ENCODE measurements around the gene PHKA1. TPM values are rescaled to one million over a fixed set of nuclear protein-coding genes. Genes with fewer than 3 reads are reported as not detected.
A peak's percentile ranks its signal among the peaks of the same experiment; 100 is the strongest.

Gene PHKA1
- total RNA-seq, 1 donor = 8.6 TPM

DNA sequence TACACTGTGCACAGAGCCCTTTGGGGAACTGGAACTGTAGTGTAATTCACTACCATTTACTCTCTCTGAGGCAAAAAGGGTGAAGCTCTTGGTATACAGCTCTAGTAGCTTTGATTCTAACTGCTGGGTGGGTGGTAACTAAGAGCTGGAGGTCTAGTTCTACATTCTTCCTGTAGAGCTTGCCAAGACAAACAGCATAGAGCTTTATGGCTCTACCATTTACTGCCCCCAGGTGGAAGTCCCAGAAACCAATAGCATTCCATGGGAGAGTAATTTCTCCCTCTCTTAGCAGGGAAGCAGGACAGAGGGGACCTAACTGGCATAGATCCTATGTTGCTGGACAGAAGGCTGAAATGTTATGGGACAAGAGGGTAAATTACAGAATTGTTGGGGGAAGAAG lies 168.1 kb downstream of the PHKA1 start:
- TF ChIP-seq, protein P1, sequence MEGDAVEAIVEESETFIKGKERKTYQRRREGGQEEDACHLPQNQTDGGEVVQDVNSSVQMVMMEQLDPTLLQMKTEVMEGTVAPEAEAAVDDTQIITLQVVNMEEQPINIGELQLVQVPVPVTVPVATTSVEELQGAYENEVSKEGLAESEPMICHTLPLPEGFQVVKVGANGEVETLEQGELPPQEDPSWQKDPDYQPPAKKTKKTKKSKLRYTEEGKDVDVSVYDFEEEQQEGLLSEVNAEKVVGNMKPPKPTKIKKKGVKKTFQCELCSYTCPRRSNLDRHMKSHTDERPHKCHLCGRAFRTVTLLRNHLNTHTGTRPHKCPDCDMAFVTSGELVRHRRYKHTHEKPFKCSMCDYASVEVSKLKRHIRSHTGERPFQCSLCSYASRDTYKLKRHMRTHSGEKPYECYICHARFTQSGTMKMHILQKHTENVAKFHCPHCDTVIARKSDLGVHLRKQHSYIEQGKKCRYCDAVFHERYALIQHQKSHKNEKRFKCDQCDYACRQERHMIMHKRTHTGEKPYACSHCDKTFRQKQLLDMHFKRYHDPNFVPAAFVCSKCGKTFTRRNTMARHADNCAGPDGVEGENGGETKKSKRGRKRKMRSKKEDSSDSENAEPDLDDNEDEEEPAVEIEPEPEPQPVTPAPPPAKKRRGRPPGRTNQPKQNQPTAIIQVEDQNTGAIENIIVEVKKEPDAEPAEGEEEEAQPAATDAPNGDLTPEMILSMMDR (IDR thresholded peaks at IDR 0.05; ENCODE audit: insufficient read depth, low read depth, low read length) = no peak
- DNase-seq (ENCODE audit: low read depth) = no peak
- no peak overlapping the region for H3K4me3 ChIP-seq (ENCODE audit: low read depth, low read length)

GRCh38 chrX:72540318-72540717 lies 173.8 kb downstream of the PHKA1 start:
- peak; percentile 46 for DNase-seq (ENCODE audit: low read depth)
- no peak overlapping the region for H3K4me3 ChIP-seq (ENCODE audit: low read depth, low read length)
- TF ChIP-seq, protein P1 (IDR thresholded peaks at IDR 0.05; ENCODE audit: insufficient read depth, low read depth, low read length) = peak; percentile 21

DNA sequence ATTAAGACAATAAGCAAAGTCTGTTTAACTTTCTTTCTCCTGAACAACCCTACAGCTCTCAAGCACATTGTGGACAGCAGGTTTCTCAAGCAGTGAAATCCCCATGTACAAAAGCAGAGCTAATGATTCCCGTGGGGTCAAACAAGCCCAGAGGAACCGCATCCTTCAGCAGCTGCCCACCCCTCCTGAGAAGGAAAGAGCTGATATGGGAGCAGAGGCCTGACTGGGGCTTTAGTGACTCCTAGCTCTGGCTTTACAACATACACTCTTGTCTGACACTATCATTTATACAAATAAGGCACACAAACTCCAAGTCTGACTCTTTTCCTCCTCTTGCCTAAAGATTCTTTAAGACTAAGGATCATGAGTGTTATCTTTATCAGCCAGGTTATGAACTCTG lies 174.3 kb downstream of the PHKA1 start:
- TF ChIP-seq, protein P1 (IDR thresholded peaks at IDR 0.05; ENCODE audit: insufficient read depth, low read depth, low read length) = no peak
- no peak overlapping the region for H3K4me3 ChIP-seq (ENCODE audit: low read depth, low read length)
- DNase-seq (ENCODE audit: low read depth) = no peak

- no peak for DNase-seq (ENCODE audit: low read depth)
- no peak overlapping the region for H3K4me3 ChIP-seq (ENCODE audit: low read depth, low read length)
- TF ChIP-seq, protein P1 (IDR thresholded peaks at IDR 0.05; ENCODE audit: insufficient read depth, low read depth, low read length) = no peak
Measured at GRCh38 chrX:72536542-72536941, 177.6 kb downstream of the PHKA1 start.

DNA sequence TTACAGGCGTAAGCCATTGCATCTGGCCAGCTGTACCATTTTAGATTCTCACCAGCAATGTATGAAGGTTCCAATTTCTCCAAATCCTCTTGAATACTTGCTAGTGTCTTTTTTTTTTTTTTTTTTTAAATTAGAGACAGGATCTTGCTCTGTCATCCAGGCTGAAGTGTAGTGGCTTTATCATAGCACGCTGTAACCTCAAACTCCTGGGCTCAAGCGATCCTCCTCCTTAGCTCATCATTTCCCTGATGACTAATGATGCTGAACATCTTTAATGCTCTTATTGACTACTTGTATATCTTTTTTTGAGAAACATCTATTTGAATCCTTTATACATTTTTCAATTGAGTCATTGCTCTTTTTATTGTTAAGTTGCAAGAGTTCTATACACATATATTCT lies 181.7 kb downstream of the PHKA1 start:
- TF ChIP-seq, protein P1 (IDR thresholded peaks at IDR 0.05; ENCODE audit: insufficient read depth, low read depth, low read length) = no peak
- no peak overlapping the region for H3K4me3 ChIP-seq (ENCODE audit: low read depth, low read length)
- no peak for DNase-seq (ENCODE audit: low read depth)

Small RNAs within 50 kb of the gene (small RNA-seq; reads per million reads assigned to genes)
- gene BX295541.1 (not detected), gene RF00012 (0.28 reads per million), gene RNU1-112P (2.0 reads per million, percentile 50 among the genes with 10 or more reads in this experiment)

Other genes with a start within 250 kb of the PHKA1 start
- 25.8 and 28.1 TPM in 2 replicates for gene HDAC8, start 141.5 kb downstream of the PHKA1 start, total RNA-seq
- not detected in 2 replicates for gene DMRTC1B, start 62.6 kb upstream of the PHKA1 start, total RNA-seq
- gene FAM236B, start 68.4 kb upstream of the PHKA1 start, total RNA-seq = not detected in 2 replicates
- not detected in 2 replicates for gene FAM236D, start 93.9 kb upstream of the PHKA1 start, total RNA-seq
- gene FAM236C, start 198.3 kb upstream of the PHKA1 start, total RNA-seq = not detected in 2 replicates
- gene FAM236A, start 223.9 kb upstream of the PHKA1 start, total RNA-seq = not detected in 2 replicates
- gene DMRTC1, start 229.5 kb upstream of the PHKA1 start, total RNA-seq = not detected in 2 replicates